Large intestine (tissue), 3 donors: ENCODE measurements around the gene VPS13A. TPM values are rescaled to one million over a fixed set of nuclear protein-coding genes. Genes with fewer than 3 reads are reported as not detected.
A peak's percentile ranks its signal among the peaks of the same experiment; 100 is the strongest.
"Not testable (repeated sequence)": the region's sequence is repeated elsewhere in the genome, so short reads cannot be mapped to it uniquely, and the experiment has no call there.

Experiments
- DNase-seq, 2 donors: peaks; one replicate each; pipeline versions ENCODE4 v3.0.0 to v3.0.0-alpha.2; 2013
- H3K27ac ChIP-seq: one replicate; pipeline ENCODE4 v1.5.1; 2013; ENCODE audit warnings: low read length
- H3K27me3 ChIP-seq: 2 replicates; pipeline ENCODE4 v1.6.1; 2013; ENCODE audit warnings: low read length; ENCODE audit not compliant: control insufficient read depth, insufficient read depth
- H3K36me3 ChIP-seq: 2 replicates; pipeline ENCODE4 v1.6.1; 2013; ENCODE audit warnings: low read length; ENCODE audit not compliant: control insufficient read depth, insufficient read depth
- H3K4me1 ChIP-seq: one replicate; pipeline ENCODE4 v1.6.1; 2013; ENCODE audit warnings: low read length; ENCODE audit not compliant: control insufficient read depth, insufficient read depth
- H3K4me3 ChIP-seq: one replicate; pipeline ENCODE4 v1.5.1; 2013; ENCODE audit warnings: low read length
- H3K9me3 ChIP-seq: one replicate; pipeline ENCODE4 v1.6.1; 2013; ENCODE audit warnings: mild to moderate bottlenecking, low read depth, low read length, moderate library complexity; ENCODE audit not compliant: control insufficient read depth
- WGBS: methylation state at CpG from one replicate; pipeline ENCODE4 v1.1.5; 2013; ENCODE audit warnings: low lambda C conversion rate; ENCODE audit not compliant: insufficient coverage; 5-methylcytosine and 5-hydroxymethylcytosine counted together
- polyA plus RNA-seq: library from polyadenylated mRNA; unstranded; fragments of 120-200 nt; gene quantifications from one replicate; pipeline ENCODE4 v1.2.1, GENCODE V29; 2013

The VPS13A gene
- polyA plus RNA-seq, 1 donor: 56.0 TPM

DNA sequence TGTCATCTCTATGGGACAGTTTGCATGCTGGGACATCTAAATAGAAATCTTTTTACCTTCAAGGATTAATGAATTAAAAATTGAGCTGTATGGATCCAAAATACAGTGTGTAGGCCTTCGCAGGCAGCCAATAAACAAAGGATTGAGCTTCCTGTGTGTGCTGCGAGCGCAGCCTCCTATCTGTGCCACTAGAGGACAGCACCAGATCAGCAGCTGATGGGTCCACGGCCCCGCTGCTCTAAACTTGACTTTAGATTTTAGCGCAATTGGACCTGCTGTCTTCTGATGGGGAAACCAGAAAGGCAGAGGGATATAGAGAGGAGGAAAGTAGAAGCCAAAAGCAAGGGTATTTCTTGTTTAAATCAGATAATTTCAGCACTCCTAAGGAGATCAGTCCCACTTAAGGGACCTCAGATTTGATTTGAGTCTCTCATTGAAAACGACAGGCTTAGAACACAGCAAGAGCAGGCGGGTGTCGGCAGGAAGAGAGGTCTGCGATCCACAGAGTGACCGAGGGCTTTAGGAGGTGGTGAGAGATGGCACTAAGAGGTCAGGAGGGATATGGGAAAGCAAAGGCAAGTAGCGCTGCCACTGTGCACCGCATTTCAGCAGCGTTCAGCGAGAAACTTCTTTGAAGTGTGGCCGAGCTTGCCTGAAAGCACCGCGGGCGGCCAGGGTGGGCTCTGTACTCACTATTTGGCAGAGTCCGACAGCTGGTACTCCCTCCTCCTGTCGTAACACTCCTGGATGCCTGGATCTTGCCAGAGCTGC lies 256.5 kb downstream of the VPS13A start:
- no peaks in the 10 kb centered on the region for H3K27me3 ChIP-seq
- no peaks in the 10 kb centered on the region for H3K36me3 ChIP-seq
- WGBS: no CpG with 5 or more reads among the region's 21 CpGs
- H3K4me3 ChIP-seq: no peak overlapping the region
- H3K9me3 ChIP-seq: no peaks in the 10 kb centered on the region
- no peak overlapping the region for H3K27ac ChIP-seq
- H3K4me1 ChIP-seq: no peaks in the 10 kb centered on the region
- DNase-seq: peak; percentile 44 to 53

DNA sequence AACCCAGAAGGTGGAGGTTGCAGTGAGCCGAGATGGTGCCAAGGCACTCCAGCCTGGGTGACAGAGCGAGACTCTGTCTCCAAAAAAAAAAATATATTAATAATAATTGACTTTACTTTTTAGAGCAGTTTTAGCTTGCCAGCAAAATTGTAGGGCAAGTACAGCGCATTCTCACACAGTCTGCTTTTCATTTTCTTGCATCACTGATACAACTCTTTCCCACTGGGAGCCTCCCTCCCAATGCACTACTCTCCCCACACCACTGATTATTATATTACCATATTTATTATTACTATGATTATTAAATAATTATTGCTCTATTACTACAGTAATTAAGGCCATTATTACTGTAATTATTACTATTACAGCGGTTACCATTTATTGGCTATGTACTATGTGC lies 257.9 kb downstream of the VPS13A start:
- H3K4me1 ChIP-seq: no peaks in the 10 kb centered on the region
- H3K27me3 ChIP-seq: no peaks in the 10 kb centered on the region
- 71% methylated on average over 1 of the region's 4 CpGs for WGBS
- H3K4me3 ChIP-seq: no peak overlapping the region
- no peaks in the 10 kb centered on the region for H3K9me3 ChIP-seq
- no peaks in the 10 kb centered on the region for H3K36me3 ChIP-seq
- no peak overlapping the region for H3K27ac ChIP-seq
- no peak for DNase-seq

GRCh38 chr9:77435688-77436087 lies 258.4 kb downstream of the VPS13A start:
- Histone ChIP-seq H3K27me3 (no peaks in the 10 kb centered on the region), H3K9me3 (no peaks in the 10 kb centered on the region), H3K27ac (no peak overlapping the region), H3K36me3 (no peaks in the 10 kb centered on the region), H3K4me1 (no peaks in the 10 kb centered on the region), H3K4me3 (no peak overlapping the region)
- WGBS: no CpG with 5 or more reads among the region's 3 CpGs
- no peak for DNase-seq

DNA sequence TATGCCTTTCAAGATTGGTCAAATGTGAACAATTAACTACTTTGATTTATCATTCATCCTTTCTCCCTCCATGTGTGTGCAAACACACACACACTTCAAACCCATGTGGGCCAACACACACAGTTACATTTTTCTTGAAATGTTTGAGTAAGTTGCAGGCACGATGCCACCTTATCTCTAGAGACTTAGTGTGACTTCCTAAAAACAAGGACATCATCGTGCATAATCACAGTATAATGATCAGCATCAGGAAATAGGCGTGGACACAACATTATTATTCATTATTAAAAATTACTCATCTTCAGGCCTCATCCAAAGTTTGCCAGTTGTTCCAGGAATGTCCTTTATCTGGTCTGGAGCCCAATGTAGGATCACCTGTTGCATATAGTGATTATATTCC lies 261.3 kb downstream of the VPS13A start:
- no peak overlapping the region for H3K27ac ChIP-seq
- H3K4me1 ChIP-seq: no peaks in the 10 kb centered on the region
- no peaks in the 10 kb centered on the region for H3K9me3 ChIP-seq
- H3K27me3 ChIP-seq: no peaks in the 10 kb centered on the region
- no peak for DNase-seq
- no peak overlapping the region for H3K4me3 ChIP-seq
- no peaks in the 10 kb centered on the region for H3K36me3 ChIP-seq
- WGBS: 80% methylated on average over 1 of the region's 3 CpGs

GRCh38 chr9:77440057-77440456 lies 262.7 kb downstream of the VPS13A start:
- H3K27ac ChIP-seq: no peak overlapping the region
- no peaks in the 10 kb centered on the region for H3K36me3 ChIP-seq
- H3K27me3 ChIP-seq: no peaks in the 10 kb centered on the region
- H3K4me3 ChIP-seq: no peak overlapping the region
- H3K9me3 ChIP-seq: no peaks in the 10 kb centered on the region
- DNase-seq: no peak
- H3K4me1 ChIP-seq: no peaks in the 10 kb centered on the region
- no CpG with 5 or more reads among the region's 10 CpGs for WGBS

GRCh38 chr9:77441124-77441523 lies 263.8 kb downstream of the VPS13A start:
- H3K4me1 ChIP-seq, H3K4me3 ChIP-seq, H3K36me3 ChIP-seq, H3K27ac ChIP-seq, H3K27me3 ChIP-seq, DNase-seq, H3K9me3 ChIP-seq: not testable (repeated sequence)
- 100% methylated on average over 1 of the region's 7 CpGs for WGBS

DNA sequence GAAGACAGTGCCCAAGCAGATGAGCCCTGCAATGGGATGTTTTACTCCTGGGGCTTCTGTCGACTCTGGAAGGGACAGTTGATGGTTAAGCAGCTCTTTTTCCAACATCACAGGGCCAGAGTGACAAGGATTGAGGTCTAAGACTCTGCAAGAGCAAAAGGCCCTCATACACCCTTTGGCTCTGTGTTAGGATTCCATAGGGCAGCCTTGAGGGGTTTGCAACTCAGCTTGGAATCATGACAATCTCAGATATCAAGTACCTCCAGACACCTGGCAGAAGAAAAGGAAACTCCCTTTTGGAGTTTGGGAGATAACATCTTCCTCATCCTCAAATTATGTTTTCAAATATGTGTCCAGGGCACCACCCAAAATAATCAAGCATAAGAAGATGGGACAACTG lies 265.1 kb downstream of the VPS13A start:
- DNase-seq: no peak
- Histone ChIP-seq H3K4me1 (no peaks in the 10 kb centered on the region), H3K4me3 (no peak overlapping the region), H3K36me3 (no peaks in the 10 kb centered on the region), H3K27ac (no peak overlapping the region), H3K9me3 (no peaks in the 10 kb centered on the region), H3K27me3 (no peaks in the 10 kb centered on the region)
- no CpG with 5 or more reads among the region's 1 CpG for WGBS

DNA sequence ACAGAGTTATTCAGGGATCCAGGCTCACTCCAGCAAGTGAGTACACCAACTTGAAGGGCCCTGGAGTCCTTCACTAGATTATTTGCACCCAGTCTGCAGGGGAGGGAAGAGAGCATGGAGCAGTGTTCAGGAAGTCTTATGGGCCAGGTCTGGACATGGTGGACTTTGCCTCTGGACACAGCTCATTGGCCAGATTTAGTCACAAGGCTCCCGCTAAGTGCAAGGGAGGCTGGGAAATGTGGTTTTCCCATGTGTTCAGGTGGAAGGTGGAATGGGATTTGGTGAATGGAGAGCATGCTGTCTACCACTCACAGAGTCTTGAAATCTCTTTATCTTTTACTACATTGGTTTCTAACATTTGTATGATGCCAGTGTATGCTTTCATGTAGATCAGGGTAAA lies 270.3 kb downstream of the VPS13A start:
- DNase-seq: no peak
- H3K9me3 ChIP-seq: peaks cover 3% of the 10 kb centered on the region
- H3K27ac ChIP-seq: no peak overlapping the region
- WGBS: no CpG with 5 or more reads among the region's 1 CpG
- no peaks in the 10 kb centered on the region for H3K36me3 ChIP-seq
- H3K4me3 ChIP-seq: no peak overlapping the region
- no peaks in the 10 kb centered on the region for H3K27me3 ChIP-seq
- H3K4me1 ChIP-seq: peaks cover 9% of the 10 kb centered on the region

- peak; percentile 50 to 73 for DNase-seq
- H3K36me3 ChIP-seq: no peaks in the 10 kb centered on the region
- no peak overlapping the region for H3K4me3 ChIP-seq
- peaks cover 3% of the 10 kb centered on the region for H3K9me3 ChIP-seq
- no peaks in the 10 kb centered on the region for H3K27me3 ChIP-seq
- peaks cover 9% of the 10 kb centered on the region for H3K4me1 ChIP-seq
- H3K27ac ChIP-seq: peak overlapping the region; percentile 16
- no CpG with 5 or more reads among the region's 12 CpGs for WGBS
Observed at GRCh38 chr9:77449240-77450084, 272.1 kb downstream of the VPS13A start.

GRCh38 chr9:77450085-77450475 lies 272.7 kb downstream of the VPS13A start:
- no peaks in the 10 kb centered on the region for H3K36me3 ChIP-seq

More at GRCh38 chr9:77450085-77450475, 272.7 kb downstream of the VPS13A start:
- Histone ChIP-seq H3K27me3 (no peaks in the 10 kb centered on the region), H3K27ac (peak overlapping the region; percentile 16), H3K9me3 (peaks cover 3% of the 10 kb centered on the region), H3K4me3 (no peak overlapping the region), H3K4me1 (peaks cover 9% of the 10 kb centered on the region)
- DNase-seq: no peak
- WGBS: no CpG with 5 or more reads among the region's 4 CpGs
